Measurements from ENCODE around the gene C16orf90.

DNA sequence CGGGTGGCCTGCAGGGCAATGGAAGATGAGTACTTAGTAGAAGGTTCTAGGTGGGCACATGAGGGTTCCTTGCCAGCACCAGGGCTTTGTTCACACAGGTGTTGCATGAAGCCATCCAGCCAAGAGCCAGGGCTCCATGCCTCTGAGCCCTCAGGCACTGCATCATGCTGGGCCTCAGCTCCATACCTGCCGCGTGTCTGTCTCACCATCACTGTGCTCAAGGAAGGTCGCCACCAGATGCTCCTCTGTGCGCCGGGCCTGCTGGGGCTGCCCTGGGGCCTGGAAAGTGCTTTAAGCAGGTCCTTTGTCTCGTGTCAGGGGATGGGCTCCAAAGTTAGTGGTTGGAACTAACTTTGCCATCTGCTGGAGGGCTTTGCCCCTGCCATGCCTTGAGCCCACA is 25.6 kb downstream of the C16orf90 start:
- TF ChIP-seq, protein P1, sequence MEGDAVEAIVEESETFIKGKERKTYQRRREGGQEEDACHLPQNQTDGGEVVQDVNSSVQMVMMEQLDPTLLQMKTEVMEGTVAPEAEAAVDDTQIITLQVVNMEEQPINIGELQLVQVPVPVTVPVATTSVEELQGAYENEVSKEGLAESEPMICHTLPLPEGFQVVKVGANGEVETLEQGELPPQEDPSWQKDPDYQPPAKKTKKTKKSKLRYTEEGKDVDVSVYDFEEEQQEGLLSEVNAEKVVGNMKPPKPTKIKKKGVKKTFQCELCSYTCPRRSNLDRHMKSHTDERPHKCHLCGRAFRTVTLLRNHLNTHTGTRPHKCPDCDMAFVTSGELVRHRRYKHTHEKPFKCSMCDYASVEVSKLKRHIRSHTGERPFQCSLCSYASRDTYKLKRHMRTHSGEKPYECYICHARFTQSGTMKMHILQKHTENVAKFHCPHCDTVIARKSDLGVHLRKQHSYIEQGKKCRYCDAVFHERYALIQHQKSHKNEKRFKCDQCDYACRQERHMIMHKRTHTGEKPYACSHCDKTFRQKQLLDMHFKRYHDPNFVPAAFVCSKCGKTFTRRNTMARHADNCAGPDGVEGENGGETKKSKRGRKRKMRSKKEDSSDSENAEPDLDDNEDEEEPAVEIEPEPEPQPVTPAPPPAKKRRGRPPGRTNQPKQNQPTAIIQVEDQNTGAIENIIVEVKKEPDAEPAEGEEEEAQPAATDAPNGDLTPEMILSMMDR (IDR thresholded peaks at IDR 0.05): no peak
- TF ChIP-seq EZH2 (IDR thresholded peaks at IDR 0.05): no peak

All from neural progenitor cell (in vitro differentiated cells).